ENCODE results near the gene GASK1A. TPM values are rescaled to one million over a fixed set of nuclear protein-coding genes. Genes with fewer than 3 reads are reported as not detected.
A peak's percentile ranks its signal among the peaks of the same experiment; 100 is the strongest.

The GASK1A gene
- total RNA-seq, 4 donors from 2014 or later: 1.4 to 10.1 (median 2.4) TPM

GRCh38 chr3:43031889-43032545 lies 52.9 kb downstream of the GASK1A start:
- WGBS, 2 donors: 88 to 95% methylated on average over 9 to 11 of the region's 16 CpGs
- no peak for TF ChIP-seq CTCF (IDR thresholded peaks at IDR 0.05)
- TF ChIP-seq POLR2A (IDR thresholded peaks at IDR 0.05): no peak
- no peak overlapping the region for H3K4me3 ChIP-seq
- no peaks in the 10 kb centered on the region for H3K9me3 ChIP-seq
- H3K4me1 ChIP-seq: peaks cover 0 to 9% (median 5%) of the 10 kb centered on the region in 3 donors
- H3K27ac ChIP-seq: peak overlapping the region in 1 of 4 donors; percentile 29
- no peaks in the 10 kb centered on the region for H3K36me3 ChIP-seq
- intact Hi-C loops (cut with DNase I): no loop called here
- no peaks in the 10 kb centered on the region for H3K27me3 ChIP-seq
- DNase-seq: no peak

DNA sequence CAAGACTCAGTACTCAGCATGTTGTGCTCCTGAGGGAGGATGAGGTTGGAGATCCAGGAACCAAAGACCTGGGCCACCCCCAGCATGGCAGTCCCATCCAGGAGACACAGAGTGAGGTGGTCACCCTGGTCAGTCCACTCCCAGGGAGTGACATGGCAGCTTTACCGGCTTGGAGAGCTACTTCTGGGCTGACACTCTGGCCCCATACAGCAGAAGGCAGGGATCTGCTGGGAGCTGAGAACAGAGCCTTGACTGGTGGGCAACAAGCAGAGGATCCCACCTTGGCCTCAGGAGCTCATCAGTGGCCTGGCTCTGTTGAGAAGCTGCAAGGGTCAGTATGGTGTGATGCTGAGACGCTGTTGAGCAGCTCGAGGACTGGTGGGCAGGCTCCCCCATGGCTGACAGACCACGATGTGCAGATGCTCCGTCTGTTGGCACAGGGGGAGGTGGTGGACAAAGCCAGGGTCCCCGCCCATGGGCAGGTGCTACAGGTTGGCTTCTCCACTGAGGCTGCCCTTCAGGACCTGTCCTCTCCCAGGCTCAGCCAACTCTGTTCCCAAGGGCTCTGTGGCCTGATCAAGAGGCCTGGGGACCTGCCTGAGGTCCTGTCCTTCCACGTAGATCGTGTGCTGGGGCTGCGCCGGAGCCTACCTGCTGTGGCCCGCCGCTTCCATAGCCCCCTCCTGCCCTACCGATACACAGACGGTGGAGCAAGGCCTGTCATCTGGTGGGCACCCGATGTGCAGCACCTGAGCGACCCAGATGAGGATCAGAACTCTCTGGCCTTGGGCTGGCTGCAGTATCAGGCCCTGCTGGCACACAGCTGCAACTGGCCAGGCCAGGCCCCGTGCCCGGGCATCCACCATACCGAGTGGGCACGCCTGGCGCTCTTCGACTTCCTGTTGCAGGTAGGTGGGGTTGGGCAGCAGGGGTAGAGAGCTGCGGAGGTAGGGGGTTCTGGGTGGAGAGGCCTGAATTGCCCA lies 53.8 kb downstream of the GASK1A start:
- Histone ChIP-seq H3K4me3 (no peak overlapping the region), H3K27ac (no peak overlapping the region), H3K9me3 (no peaks in the 10 kb centered on the region), H3K4me1 (peaks cover 0 to 8% (median 5%) of the 10 kb centered on the region in 3 donors), H3K36me3 (no peaks in the 10 kb centered on the region), H3K27me3 (no peaks in the 10 kb centered on the region)
- no peak for TF ChIP-seq CTCF (IDR thresholded peaks at IDR 0.05)
- intact Hi-C loops (cut with DNase I): no loop called here
- no peak for DNase-seq
- 89 to 96% methylated on average over 9 to 10 of the region's 23 CpGs for WGBS, 2 donors

GRCh38 chr3:43034200-43034599 lies 55.1 kb downstream of the GASK1A start:
- TF ChIP-seq CTCF (IDR thresholded peaks at IDR 0.05) (no peak), POLR2A (IDR thresholded peaks at IDR 0.05) (no peak)
- Histone ChIP-seq H3K27me3 (no peaks in the 10 kb centered on the region), H3K4me3 (no peak overlapping the region), H3K36me3 (no peaks in the 10 kb centered on the region), H3K4me1 (peaks cover 0 to 8% (median 5%) of the 10 kb centered on the region in 3 donors), H3K9me3 (no peaks in the 10 kb centered on the region), H3K27ac (no peak overlapping the region)
- WGBS, 2 donors: 71 to 72% methylated on average over 4 of the region's 4 CpGs
- DNase-seq: no peak
- intact Hi-C loops (cut with DNase I): no loop called here

- Histone ChIP-seq H3K4me1 (peaks cover 0 to 8% (median 5%) of the 10 kb centered on the region in 3 donors), H3K4me3 (no peak overlapping the region), H3K27me3 (no peaks in the 10 kb centered on the region), H3K9me3 (no peaks in the 10 kb centered on the region), H3K36me3 (no peaks in the 10 kb centered on the region), H3K27ac (no peak overlapping the region)
- DNase-seq: no peak
- no peak for TF ChIP-seq CTCF (IDR thresholded peaks at IDR 0.05)
- no peak for TF ChIP-seq POLR2A (IDR thresholded peaks at IDR 0.05)
- WGBS, 2 donors: 83 to 92% methylated on average over 4 of the region's 4 CpGs
- intact Hi-C loops (cut with DNase I): no loop called here
Measured at GRCh38 chr3:43034911-43035310, 55.8 kb downstream of the GASK1A start.

GRCh38 chr3:43035801-43036365 lies 56.8 kb downstream of the GASK1A start:
- DNase-seq: no peak
- Histone ChIP-seq H3K4me1 (peaks cover 0 to 8% (median 5%) of the 10 kb centered on the region in 3 donors), H3K4me3 (no peak overlapping the region), H3K36me3 (no peaks in the 10 kb centered on the region), H3K9me3 (no peaks in the 10 kb centered on the region), H3K27ac (no peak overlapping the region), H3K27me3 (no peaks in the 10 kb centered on the region)
- intact Hi-C loops (cut with DNase I): no loop called here
- WGBS, 2 donors: 37 to 75% methylated on average over 2 to 4 of the region's 5 CpGs
- TF ChIP-seq POLR2A (IDR thresholded peaks at IDR 0.05) (no peak), CTCF (IDR thresholded peaks at IDR 0.05) (no peak)

Measured in esophagus squamous epithelium (tissue), 5 donors.